Lung (tissue), 12 donors: ENCODE measurements around the gene VGLL4. TPM values are rescaled to one million over a fixed set of nuclear protein-coding genes. Genes with fewer than 3 reads are reported as not detected.

Experiments used
- ATAC-seq: fragments of 200-7000 bp; cut with Tn5 transposase; one replicate; pipeline ENCODE4 v1.9.1; 2020; ENCODE audit warnings: moderate number of reproducible peaks; ENCODE audit not compliant: insufficient read depth, low FRiP score
- DNase-seq, 3 donors: peaks; one replicate each; pipeline ENCODE4 v3.0.0-alpha.2; 2013 to 2017
- H3K27ac ChIP-seq, 2 donors: one replicate each; pipeline ENCODE4 v1.5.1; 2013; ENCODE audit warnings: mild to moderate bottlenecking in 2 of 2, moderate library complexity in 2 of 2, control low read depth in 1 of 2, inconsistent platforms in 1 of 2, low read depth in 1 of 2, low read length in 1 of 2
- H3K27me3 ChIP-seq, 3 donors: one replicate each; pipeline ENCODE4 v1.5.1; 2013; ENCODE audit warnings: low read length in 2 of 3; ENCODE audit not compliant: control insufficient read depth in 3 of 3, insufficient read depth in 3 of 3
- H3K36me3 ChIP-seq, 4 donors: one replicate each; pipeline ENCODE4 v1.5.1; 2013; ENCODE audit warnings: low read length in 4 of 4, mild to moderate bottlenecking in 1 of 4, moderate library complexity in 1 of 4; ENCODE audit not compliant: control insufficient read depth in 4 of 4, insufficient read depth in 4 of 4
- H3K4me1 ChIP-seq, 5 donors: one replicate each; pipeline ENCODE4 v1.5.1; 2013; ENCODE audit warnings: low read length in 5 of 5, mild to moderate bottlenecking in 2 of 5, moderate library complexity in 1 of 5; ENCODE audit not compliant: control insufficient read depth in 5 of 5, insufficient read depth in 5 of 5
- H3K4me3 ChIP-seq: one replicate; pipeline ENCODE4 v1.5.1; 2013; ENCODE audit warnings: mild to moderate bottlenecking, control low read depth, moderate library complexity
- H3K9ac ChIP-seq, 2 donors: one replicate each; pipeline ENCODE4 v1.5.1; 2013; ENCODE audit warnings: low read length in 2 of 2, control low read depth in 1 of 2; ENCODE audit not compliant: insufficient read depth in 1 of 2
- H3K9me3 ChIP-seq, 4 donors: one replicate each; pipeline ENCODE4 v1.5.1; 2013; ENCODE audit warnings: low read length in 3 of 4, mild to moderate bottlenecking in 1 of 4, moderate library complexity in 1 of 4; ENCODE audit not compliant: control insufficient read depth in 4 of 4, insufficient read depth in 3 of 4
- WGBS, 2 donors: extraction: QIAGEN DNeasy Blood & Tissue Kit; methylation state at CpG; one replicate each; pipeline ENCODE4 v1.1.7; 2013; 5-methylcytosine and 5-hydroxymethylcytosine counted together
- polyA plus RNA-seq, 2 donors: library from polyadenylated mRNA; stranded (reverse); fragments of 200-250 nt; gene quantifications; one replicate each; pipeline ENCODE4 v1.2.1, GENCODE V29; 2013
- total RNA-seq, 2 donors: library from RNA; depleted of rRNA in 1 of 2; stranded (reverse); fragments of >200 nt in 1 of 2; gene quantifications; one replicate each; pipeline ENCODE4 v1.2.1, GENCODE V29; 2014 to 2021
- TF ChIP-seq, protein P1 (sequence below): IDR thresholded peaks from 2 replicates; pipeline ENCODE4 v1.5.1; 2012; ENCODE audit warnings: mild to moderate bottlenecking; ENCODE audit errors: control extremely low read depth, extremely low read depth
- donor health status: control.
- donor health status: control.
- donor health status: Bipolar disorder and iron deficiency.
- donor health status: healthy.
- donor health status: DM: yes; HTN: yes; CAD: no.

The VGLL4 gene
- total and polyA plus RNA-seq, 4 donors: 30.5 to 94.1 (median 39.3) TPM

DNA sequence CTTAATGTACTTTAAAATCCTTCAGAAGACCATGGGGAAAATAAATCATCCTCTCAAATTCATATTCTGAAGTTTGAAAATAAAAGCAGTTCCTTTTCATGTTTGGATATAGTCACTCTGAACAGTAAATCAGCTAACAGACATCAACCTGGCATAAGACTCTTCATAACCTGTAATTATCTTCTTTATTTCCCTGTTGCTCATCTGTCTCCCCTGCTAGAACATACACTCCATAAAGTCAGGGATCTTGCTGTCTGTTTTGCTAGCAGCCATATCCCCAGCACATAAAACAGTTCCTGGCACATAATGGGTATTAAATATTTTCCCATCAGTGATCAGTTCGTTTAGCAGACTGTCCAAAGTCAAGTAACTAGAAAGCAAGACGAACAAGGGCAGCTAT is 11.2 kb downstream of the VGLL4 start:
- Histone ChIP-seq H3K4me3 (no peak overlapping the region), H3K9ac (peak overlapping the region in 1 of 2 donors; percentile 23), H3K27ac (no peak overlapping the region), H3K4me1 (peaks cover 8 to 68% (median 44%) of the 10 kb centered on the region in 5 donors), H3K9me3 (no peaks in the 10 kb centered on the region), H3K36me3 (no peaks in the 10 kb centered on the region), H3K27me3 (no peaks in the 10 kb centered on the region)
- ATAC-seq (no peak), DNase-seq (no peak)
- WGBS, 2 donors: 44 to 65% methylated on average over 2 of the region's 2 CpGs
- TF ChIP-seq, protein P1, sequence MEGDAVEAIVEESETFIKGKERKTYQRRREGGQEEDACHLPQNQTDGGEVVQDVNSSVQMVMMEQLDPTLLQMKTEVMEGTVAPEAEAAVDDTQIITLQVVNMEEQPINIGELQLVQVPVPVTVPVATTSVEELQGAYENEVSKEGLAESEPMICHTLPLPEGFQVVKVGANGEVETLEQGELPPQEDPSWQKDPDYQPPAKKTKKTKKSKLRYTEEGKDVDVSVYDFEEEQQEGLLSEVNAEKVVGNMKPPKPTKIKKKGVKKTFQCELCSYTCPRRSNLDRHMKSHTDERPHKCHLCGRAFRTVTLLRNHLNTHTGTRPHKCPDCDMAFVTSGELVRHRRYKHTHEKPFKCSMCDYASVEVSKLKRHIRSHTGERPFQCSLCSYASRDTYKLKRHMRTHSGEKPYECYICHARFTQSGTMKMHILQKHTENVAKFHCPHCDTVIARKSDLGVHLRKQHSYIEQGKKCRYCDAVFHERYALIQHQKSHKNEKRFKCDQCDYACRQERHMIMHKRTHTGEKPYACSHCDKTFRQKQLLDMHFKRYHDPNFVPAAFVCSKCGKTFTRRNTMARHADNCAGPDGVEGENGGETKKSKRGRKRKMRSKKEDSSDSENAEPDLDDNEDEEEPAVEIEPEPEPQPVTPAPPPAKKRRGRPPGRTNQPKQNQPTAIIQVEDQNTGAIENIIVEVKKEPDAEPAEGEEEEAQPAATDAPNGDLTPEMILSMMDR: no peak

DNA sequence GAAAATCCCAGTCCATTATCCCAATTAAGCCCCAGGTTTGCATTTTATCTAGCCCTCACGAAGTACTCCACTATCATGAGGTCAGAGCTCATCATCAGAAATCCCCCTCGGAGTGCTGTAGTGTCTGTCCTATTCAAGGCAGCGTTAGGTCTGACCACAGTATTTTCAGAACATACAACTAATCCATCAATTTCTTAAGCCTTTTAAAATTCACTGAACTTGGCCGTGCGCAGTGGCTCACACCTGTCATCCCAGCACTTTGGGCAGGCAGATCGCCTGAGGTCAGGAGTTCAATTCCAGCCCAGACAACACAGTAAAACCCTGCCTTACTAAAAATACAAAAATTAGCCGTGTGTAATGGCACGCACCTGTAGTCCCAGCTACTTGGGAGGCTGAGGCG is 11.9 kb downstream of the VGLL4 start:
- ATAC-seq (no peak), DNase-seq (no peak)
- no peaks in the 10 kb centered on the region for H3K9me3 ChIP-seq
- WGBS, 2 donors: 74 to 84% methylated on average over 9 of the region's 9 CpGs
- no peaks in the 10 kb centered on the region for H3K36me3 ChIP-seq
- no peak overlapping the region for H3K4me3 ChIP-seq
- TF ChIP-seq, protein P1: no peak
- H3K4me1 ChIP-seq: peaks cover 13 to 60% (median 50%) of the 10 kb centered on the region in 5 donors
- no peak overlapping the region for H3K9ac ChIP-seq
- H3K27ac ChIP-seq: peak overlapping the region in 1 of 2 donors; percentile 6
- H3K27me3 ChIP-seq: no peaks in the 10 kb centered on the region

DNA sequence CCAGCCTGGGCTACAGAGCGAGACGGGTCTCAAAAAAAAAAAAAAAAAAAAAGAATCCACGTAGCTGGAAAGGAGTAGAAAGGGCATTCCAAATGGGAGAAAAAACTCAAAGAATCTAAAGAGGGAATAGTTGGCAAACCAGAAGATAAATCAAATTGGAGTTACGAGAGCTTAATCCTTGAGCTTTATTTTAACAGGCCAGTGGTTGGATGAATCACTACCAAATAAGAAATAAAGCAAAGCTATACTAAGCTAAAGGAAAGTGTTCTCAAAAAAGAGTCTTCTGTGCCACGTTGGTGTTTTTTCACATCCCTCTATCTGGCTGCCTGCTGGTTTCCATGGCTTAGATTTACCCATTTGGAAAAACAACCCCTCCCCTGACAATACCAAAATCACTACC is 14.0 kb downstream of the VGLL4 start:
- TF ChIP-seq, protein P1: no peak
- H3K27ac ChIP-seq: no peak overlapping the region
- H3K27me3 ChIP-seq: no peaks in the 10 kb centered on the region
- H3K4me1 ChIP-seq: peaks cover 13 to 50% (median 31%) of the 10 kb centered on the region in 5 donors
- H3K4me3 ChIP-seq: no peak overlapping the region
- H3K9me3 ChIP-seq: no peaks in the 10 kb centered on the region
- no peaks in the 10 kb centered on the region for H3K36me3 ChIP-seq
- DNase-seq: no peak
- 53 to 60% methylated on average over 5 of the region's 5 CpGs for WGBS, 2 donors
- ATAC-seq: no peak
- H3K9ac ChIP-seq: no peak overlapping the region

DNA sequence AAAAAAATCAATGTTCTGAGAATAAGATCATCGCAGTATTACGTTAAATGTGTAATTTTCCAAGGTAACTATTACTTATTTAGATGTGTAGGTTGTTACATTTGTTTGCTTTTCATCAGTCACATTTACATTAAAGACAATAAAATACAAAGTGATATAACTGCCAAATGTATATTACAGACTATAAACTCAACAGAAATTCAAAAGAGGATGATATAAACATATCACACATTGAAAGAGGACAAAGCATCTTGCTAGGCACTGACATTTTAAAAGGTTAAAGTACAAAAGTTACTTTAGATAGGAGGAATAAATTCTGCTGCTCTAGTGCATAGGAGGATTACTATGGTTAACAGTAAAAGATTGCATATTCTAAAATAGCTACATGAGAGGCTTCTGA is 16.1 kb downstream of the VGLL4 start:
- no peaks in the 10 kb centered on the region for H3K27me3 ChIP-seq
- peaks cover 8 to 42% (median 16%) of the 10 kb centered on the region in 5 donors for H3K4me1 ChIP-seq
- TF ChIP-seq, protein P1: no peak
- no peak overlapping the region for H3K27ac ChIP-seq
- WGBS, 2 donors: 92 to 96% methylated on average over 2 of the region's 2 CpGs
- H3K4me3 ChIP-seq: no peak overlapping the region
- H3K9ac ChIP-seq: no peak overlapping the region
- DNase-seq (no peak), ATAC-seq (no peak)
- no peaks in the 10 kb centered on the region for H3K9me3 ChIP-seq
- H3K36me3 ChIP-seq: no peaks in the 10 kb centered on the region
